Cardiac muscle cell (in vitro differentiated cells and primary cell): ENCODE data around the gene BDP1. TPM values are rescaled to one million over a fixed set of nuclear protein-coding genes. Genes with fewer than 3 reads are reported as not detected.
A peak's percentile ranks its signal among the peaks of the same experiment; 100 is the strongest.
"Not testable (repeated sequence)": the region's sequence is repeated elsewhere in the genome, so short reads cannot be mapped to it uniquely, and the experiment has no call there.

Experiments
- DNase-seq, 2 donors: peaks; one replicate each; pipeline versions ENCODE4 v3.0.0 to v3.0.0-alpha.2; 2010 to 2017; ENCODE audit warnings: low read depth in 1 of 2, low spot score in 1 of 2
- H3K27ac ChIP-seq: fragments of 200-600 bp; sonication (generic); 2 replicates; pipeline ENCODE4 v1.5.1; 2016
- H3K27me3 ChIP-seq: fragments of 200-600 bp; sonication (generic); 2 replicates; pipeline ENCODE4 v1.6.0; 2016; ENCODE audit warnings: control low read depth
- H3K36me3 ChIP-seq: fragments of 200-600 bp; sonication (generic); 2 replicates; pipeline ENCODE4 v1.5.1; 2016; ENCODE audit warnings: control low read depth
- H3K4me1 ChIP-seq: fragments of 200-600 bp; sonication (generic); 2 replicates; pipeline ENCODE4 v1.8.1; 2017; ENCODE audit warnings: low read depth, mild to moderate bottlenecking, mixed run types
- H3K4me3 ChIP-seq: fragments of 200-600 bp; sonication (generic); 2 replicates; pipeline ENCODE4 v1.5.1; 2016; ENCODE audit warnings: mild to moderate bottlenecking
- H3K9me3 ChIP-seq: fragments of 200-600 bp; sonication (generic); 2 replicates; pipeline ENCODE4 v1.5.1; 2017; ENCODE audit warnings: low read depth, mild to moderate bottlenecking, control low read depth
- polyA plus RNA-seq: library from polyadenylated mRNA; unstranded; fragments of >200 nt; fragmentation: Nextera tagmentation; extraction: Ambion mirVana; gene quantifications from 2 replicates; pipeline ENCODE4 v1.2.1, GENCODE V29; 2016
- total RNA-seq: library from RNA; depleted of rRNA; stranded (reverse); fragments of >200 nt; gene quantifications from 2 replicates; pipeline ENCODE4 v1.2.3, GENCODE V29; 2016
- TF ChIP-seq, protein P1 (sequence below): IDR thresholded peaks from 2 replicates; pipeline ENCODE4 v1.5.1; 2012; ENCODE audit warnings: low read depth, mild to moderate bottlenecking, low read length

BDP1 gene
- total and polyA plus RNA-seq, 2 experiments from 2014 or later = 18.4 to 24.5 TPM

DNA sequence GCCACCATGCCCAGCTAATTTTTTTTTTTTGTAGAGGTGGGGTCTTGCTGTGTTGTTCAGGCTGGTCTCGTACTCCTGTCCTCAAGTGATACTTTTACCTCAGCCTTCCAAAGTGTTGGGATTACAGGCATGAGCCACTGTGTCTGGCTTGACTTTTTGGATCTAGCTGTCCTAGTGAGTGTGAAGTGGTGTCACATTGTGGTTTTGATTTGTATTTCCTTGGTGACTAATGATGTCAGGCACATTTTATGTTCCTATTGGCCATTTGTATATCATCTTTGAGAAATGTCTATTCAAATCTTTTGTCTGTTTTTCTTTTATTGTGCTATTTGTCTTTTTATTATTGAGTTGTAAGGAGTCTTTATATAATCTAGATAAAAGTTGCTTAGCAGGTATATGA lies 78.2 kb downstream of the BDP1 start:
- no peak overlapping the region for H3K4me3 ChIP-seq
- H3K27ac ChIP-seq = no peak overlapping the region
- TF ChIP-seq, protein P1, sequence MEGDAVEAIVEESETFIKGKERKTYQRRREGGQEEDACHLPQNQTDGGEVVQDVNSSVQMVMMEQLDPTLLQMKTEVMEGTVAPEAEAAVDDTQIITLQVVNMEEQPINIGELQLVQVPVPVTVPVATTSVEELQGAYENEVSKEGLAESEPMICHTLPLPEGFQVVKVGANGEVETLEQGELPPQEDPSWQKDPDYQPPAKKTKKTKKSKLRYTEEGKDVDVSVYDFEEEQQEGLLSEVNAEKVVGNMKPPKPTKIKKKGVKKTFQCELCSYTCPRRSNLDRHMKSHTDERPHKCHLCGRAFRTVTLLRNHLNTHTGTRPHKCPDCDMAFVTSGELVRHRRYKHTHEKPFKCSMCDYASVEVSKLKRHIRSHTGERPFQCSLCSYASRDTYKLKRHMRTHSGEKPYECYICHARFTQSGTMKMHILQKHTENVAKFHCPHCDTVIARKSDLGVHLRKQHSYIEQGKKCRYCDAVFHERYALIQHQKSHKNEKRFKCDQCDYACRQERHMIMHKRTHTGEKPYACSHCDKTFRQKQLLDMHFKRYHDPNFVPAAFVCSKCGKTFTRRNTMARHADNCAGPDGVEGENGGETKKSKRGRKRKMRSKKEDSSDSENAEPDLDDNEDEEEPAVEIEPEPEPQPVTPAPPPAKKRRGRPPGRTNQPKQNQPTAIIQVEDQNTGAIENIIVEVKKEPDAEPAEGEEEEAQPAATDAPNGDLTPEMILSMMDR = no peak
- H3K4me1 ChIP-seq = no peaks in the 10 kb centered on the region
- H3K36me3 ChIP-seq = peaks cover 35% of the 10 kb centered on the region
- no peaks in the 10 kb centered on the region for H3K27me3 ChIP-seq
- no peaks in the 10 kb centered on the region for H3K9me3 ChIP-seq
- peak in 1 of 2 donors; percentile 40 for DNase-seq

DNA sequence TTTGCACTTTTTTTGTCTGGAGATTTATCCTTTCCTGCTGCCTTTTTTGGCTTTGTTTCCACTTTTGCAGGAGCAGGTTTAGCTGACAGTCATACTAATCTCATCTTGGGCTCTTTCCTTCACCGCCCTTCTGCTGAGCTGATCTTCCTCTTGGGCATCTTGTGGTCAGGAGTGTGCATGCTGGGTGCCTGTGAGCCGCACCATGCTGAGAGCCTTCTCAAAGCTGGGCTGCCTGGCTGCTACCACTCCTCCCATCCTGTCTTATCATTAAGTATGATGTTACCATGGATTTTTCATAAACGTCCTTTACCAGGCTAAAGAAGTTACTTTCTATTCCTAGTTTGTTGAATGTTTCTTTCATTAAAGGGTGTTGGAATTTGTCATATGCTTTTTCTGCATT lies 82.2 kb downstream of the BDP1 start:
- DNase-seq = peak in 1 of 2 donors; percentile 25
- Histone ChIP-seq H3K9me3 (no peaks in the 10 kb centered on the region), H3K36me3 (peaks cover 56% of the 10 kb centered on the region), H3K4me3 (no peak overlapping the region), H3K4me1 (no peaks in the 10 kb centered on the region), H3K27ac (no peak overlapping the region), H3K27me3 (no peaks in the 10 kb centered on the region)
- TF ChIP-seq, protein P1 = no peak

DNA sequence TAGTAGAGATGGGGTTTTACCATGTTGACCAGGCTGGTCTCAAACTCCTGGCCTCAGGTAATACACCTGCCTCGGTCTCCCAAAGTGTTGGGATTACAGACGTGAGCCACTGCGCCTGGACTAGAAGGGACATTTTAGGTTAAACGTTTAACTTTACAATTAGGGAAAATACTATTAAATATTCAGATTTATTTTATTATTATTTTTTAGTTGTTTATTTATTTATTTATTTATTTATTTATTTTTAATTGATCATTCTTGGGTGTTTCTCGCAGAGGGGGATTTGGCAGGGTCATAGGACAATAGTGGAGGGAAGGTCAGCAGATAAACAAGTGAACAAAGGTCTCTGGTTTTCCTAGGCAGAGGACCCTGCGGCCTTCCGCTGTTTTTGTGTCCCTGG lies 95.4 kb downstream of the BDP1 start:
- H3K4me3 ChIP-seq, H3K4me1 ChIP-seq, H3K9me3 ChIP-seq, H3K27me3 ChIP-seq, DNase-seq, H3K27ac ChIP-seq: not testable (repeated sequence)
- peaks cover 49% of the 10 kb centered on the region for H3K36me3 ChIP-seq

DNA sequence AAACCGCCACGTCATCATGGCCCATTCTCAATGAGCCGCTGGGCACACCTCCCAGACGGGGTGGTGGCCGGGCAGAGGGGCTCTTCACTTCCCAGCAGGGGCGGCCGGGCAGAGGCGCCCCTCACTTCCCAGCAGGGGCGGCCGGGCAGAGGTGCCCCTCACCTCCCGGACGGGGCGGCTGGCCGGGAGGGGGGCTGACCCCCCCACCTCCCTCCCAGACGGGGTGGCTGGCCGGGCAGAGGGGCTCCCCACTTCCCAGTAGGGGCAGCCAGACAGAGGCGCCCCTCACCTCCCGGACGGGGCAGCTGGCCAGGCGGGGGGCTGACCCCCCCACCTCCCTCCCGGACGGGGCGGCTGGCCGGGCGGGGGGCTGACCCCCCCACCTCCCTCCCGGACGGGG lies 96.1 kb downstream of the BDP1 start:
- H3K27me3 ChIP-seq, H3K4me3 ChIP-seq, H3K27ac ChIP-seq, H3K4me1 ChIP-seq, DNase-seq, H3K9me3 ChIP-seq: not testable (repeated sequence)
- H3K36me3 ChIP-seq = peaks cover 49% of the 10 kb centered on the region

DNA sequence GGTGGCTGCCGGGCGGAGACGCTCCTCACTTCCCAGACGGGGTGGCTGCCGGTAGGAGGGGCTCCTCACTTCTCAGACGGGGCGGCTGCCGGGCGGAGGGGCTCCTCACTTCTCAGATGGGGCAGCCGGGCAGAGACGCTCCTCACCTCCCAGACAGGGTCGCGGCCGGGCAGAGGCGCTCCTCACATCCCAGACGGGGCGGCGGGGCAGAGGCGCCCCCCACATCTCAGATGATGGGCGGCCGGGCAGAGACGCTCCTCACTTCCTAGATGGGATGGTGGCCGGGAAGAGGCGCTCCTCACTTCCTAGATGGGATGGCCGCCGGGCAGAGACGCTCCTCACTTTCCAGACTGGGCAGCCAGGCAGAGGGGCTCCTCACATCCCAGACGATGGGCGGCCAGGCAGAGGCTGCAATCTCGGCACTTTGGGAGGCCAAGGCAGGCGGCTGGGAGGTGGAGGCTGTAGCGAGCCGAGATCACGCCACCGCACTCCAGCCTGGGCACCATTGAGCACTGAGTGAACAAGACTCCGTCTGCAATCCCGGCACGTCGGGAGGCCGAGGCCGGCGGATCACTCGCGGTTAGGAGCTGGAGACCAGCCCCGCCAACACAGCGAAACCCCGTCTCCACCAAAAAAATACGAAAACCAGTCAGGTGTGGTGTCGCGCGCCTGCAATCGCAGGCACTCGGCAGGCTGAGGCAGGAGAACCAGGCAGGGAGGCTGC lies 96.7 kb downstream of the BDP1 start:
- not testable (repeated sequence) for H3K4me1 ChIP-seq, H3K27ac ChIP-seq, H3K9me3 ChIP-seq, DNase-seq, H3K27me3 ChIP-seq, H3K4me3 ChIP-seq
- H3K36me3 ChIP-seq = peaks cover 45% of the 10 kb centered on the region

DNA sequence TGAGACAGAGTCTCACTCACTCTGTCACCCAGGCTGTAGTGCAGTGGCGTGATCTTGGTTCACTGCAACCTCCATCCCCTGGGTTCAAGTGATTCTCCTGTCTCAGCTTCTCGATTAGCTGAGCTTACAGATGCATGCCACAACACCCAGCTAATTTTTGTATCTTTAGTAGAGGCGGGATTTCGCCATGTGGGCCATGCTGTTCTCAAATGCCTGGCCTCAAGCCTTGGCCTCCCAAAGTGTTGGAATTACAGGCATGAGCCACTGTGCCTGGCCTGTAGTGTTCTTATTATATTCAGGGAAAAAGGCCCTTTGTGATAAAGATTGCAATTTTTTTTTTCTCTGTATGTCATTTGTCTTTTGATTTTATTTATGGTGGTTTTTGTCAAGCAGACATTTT lies 107.7 kb downstream of the BDP1 start:
- Histone ChIP-seq H3K4me1 (no peaks in the 10 kb centered on the region), H3K36me3 (peaks cover 54% of the 10 kb centered on the region), H3K27ac (no peak overlapping the region), H3K9me3 (no peaks in the 10 kb centered on the region), H3K4me3 (no peak overlapping the region), H3K27me3 (no peaks in the 10 kb centered on the region)
- TF ChIP-seq, protein P1 = no peak
- no peak for DNase-seq

DNA sequence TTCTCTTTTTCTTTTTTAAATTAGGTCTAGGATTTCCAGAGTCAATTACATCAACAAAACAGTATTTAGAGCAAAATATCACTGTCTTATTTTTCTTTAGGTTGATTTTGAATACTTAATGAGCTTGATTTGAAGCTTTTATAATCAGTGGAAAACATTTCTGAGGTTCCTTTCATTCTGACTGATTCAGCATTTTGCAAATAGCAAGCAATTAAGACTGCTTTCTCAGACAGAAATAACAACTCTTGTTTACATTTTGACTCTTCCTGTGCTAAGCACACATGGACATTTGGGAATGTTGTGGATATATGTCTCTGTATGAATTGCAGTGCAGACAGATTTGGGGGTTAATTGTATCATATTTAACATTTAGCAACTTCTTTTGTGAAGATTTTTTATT lies 109.4 kb downstream of the BDP1 start:
- H3K36me3 ChIP-seq = peaks cover 43% of the 10 kb centered on the region
- no peaks in the 10 kb centered on the region for H3K4me1 ChIP-seq
- H3K27ac ChIP-seq = no peak overlapping the region
- DNase-seq = no peak
- TF ChIP-seq, protein P1 = no peak
- no peaks in the 10 kb centered on the region for H3K27me3 ChIP-seq
- no peaks in the 10 kb centered on the region for H3K9me3 ChIP-seq
- no peak overlapping the region for H3K4me3 ChIP-seq
